Muscle layer of colon (tissue), 2 donors: Measurements from ENCODE around the gene SUN1.
"Not testable (repeated sequence)": the region's sequence is repeated elsewhere in the genome, so short reads cannot be mapped to it uniquely, and the experiment has no call there.

Source experiments
- H3K27ac ChIP-seq: one replicate; pipeline ENCODE4 v1.7.0; 2013; ENCODE audit warnings: low read depth, mild to moderate bottlenecking, low read length, moderate library complexity
- H3K27me3 ChIP-seq, 2 donors: one replicate each; pipeline ENCODE4 v1.7.0; 2013; ENCODE audit warnings: low read length in 2 of 2, mild to moderate bottlenecking in 2 of 2; ENCODE audit not compliant: insufficient read depth in 2 of 2, control insufficient read depth in 1 of 2
- H3K36me3 ChIP-seq: one replicate; pipeline ENCODE4 v1.7.0; 2013; ENCODE audit warnings: mild to moderate bottlenecking, low read length; ENCODE audit not compliant: insufficient read depth
- H3K4me1 ChIP-seq: one replicate; pipeline ENCODE4 v1.7.0; 2013; ENCODE audit warnings: mild to moderate bottlenecking, low read length; ENCODE audit not compliant: insufficient read depth
- H3K4me3 ChIP-seq, 2 donors: one replicate each; pipeline ENCODE4 v1.7.0; 2013; ENCODE audit warnings: low read length in 2 of 2, low read depth in 1 of 2, mild to moderate bottlenecking in 1 of 2, moderate library complexity in 1 of 2
- H3K9ac ChIP-seq: one replicate; pipeline ENCODE4 v1.7.0; 2013; ENCODE audit warnings: low read length
- H3K9me3 ChIP-seq: one replicate; pipeline ENCODE4 v1.7.0; 2013; ENCODE audit warnings: mild to moderate bottlenecking, low read length
- donor health status: abdominal sarcoma.
- donor health status: Adenocarcinoma of cecum.

Gene SUN1

GRCh38 chr7:861222-861621 is 28.9 kb downstream of the SUN1 start:
- Histone ChIP-seq H3K4me1 (no peaks in the 10 kb centered on the region), H3K9me3 (no peaks in the 10 kb centered on the region), H3K27ac (no peak overlapping the region), H3K27me3 (no peaks in the 10 kb centered on the region), H3K9ac (no peak overlapping the region), H3K4me3 (no peak overlapping the region), H3K36me3 (peaks cover 77% of the 10 kb centered on the region)

- H3K9me3 ChIP-seq = no peaks in the 10 kb centered on the region
- H3K27ac ChIP-seq = no peak overlapping the region
- peaks cover 5% of the 10 kb centered on the region for H3K4me1 ChIP-seq
- peaks cover 69% of the 10 kb centered on the region for H3K36me3 ChIP-seq
- no peak overlapping the region for H3K4me3 ChIP-seq
- H3K27me3 ChIP-seq = no peaks in the 10 kb centered on the region
- H3K9ac ChIP-seq = no peak overlapping the region
Measured at GRCh38 chr7:862157-862556, 29.9 kb downstream of the SUN1 start.

- no peak overlapping the region for H3K4me3 ChIP-seq
- peaks cover 15% of the 10 kb centered on the region for H3K4me1 ChIP-seq
- peaks cover 62% of the 10 kb centered on the region for H3K36me3 ChIP-seq
- H3K27me3 ChIP-seq = no peaks in the 10 kb centered on the region
- H3K9ac ChIP-seq = no peak overlapping the region
- H3K9me3 ChIP-seq = no peaks in the 10 kb centered on the region
- H3K27ac ChIP-seq = no peak overlapping the region
Measured at GRCh38 chr7:863106-863505, 30.8 kb downstream of the SUN1 start.

GRCh38 chr7:865921-866320 is 33.6 kb downstream of the SUN1 start:
- Histone ChIP-seq H3K9ac (no peak overlapping the region), H3K27ac (no peak overlapping the region), H3K36me3 (peaks cover 53% of the 10 kb centered on the region)

GRCh38 chr7:867001-867405 is 34.7 kb downstream of the SUN1 start:
- no peaks in the 10 kb centered on the region for H3K9me3 ChIP-seq
- peak overlapping the region; percentile 83 for H3K27ac ChIP-seq
- H3K27me3 ChIP-seq = no peaks in the 10 kb centered on the region
- H3K4me1 ChIP-seq = peaks cover 26% of the 10 kb centered on the region
- H3K36me3 ChIP-seq = peaks cover 53% of the 10 kb centered on the region
- H3K9ac ChIP-seq = peak overlapping the region; percentile 23
- H3K4me3 ChIP-seq = peak overlapping the region in 1 of 2 donors; percentile 19

More at GRCh38 chr7:865921-866320, 33.6 kb downstream of the SUN1 start:
- Histone ChIP-seq H3K4me3 (no peak overlapping the region), H3K4me1 (peaks cover 26% of the 10 kb centered on the region), H3K27me3 (no peaks in the 10 kb centered on the region), H3K9me3 (no peaks in the 10 kb centered on the region)

DNA sequence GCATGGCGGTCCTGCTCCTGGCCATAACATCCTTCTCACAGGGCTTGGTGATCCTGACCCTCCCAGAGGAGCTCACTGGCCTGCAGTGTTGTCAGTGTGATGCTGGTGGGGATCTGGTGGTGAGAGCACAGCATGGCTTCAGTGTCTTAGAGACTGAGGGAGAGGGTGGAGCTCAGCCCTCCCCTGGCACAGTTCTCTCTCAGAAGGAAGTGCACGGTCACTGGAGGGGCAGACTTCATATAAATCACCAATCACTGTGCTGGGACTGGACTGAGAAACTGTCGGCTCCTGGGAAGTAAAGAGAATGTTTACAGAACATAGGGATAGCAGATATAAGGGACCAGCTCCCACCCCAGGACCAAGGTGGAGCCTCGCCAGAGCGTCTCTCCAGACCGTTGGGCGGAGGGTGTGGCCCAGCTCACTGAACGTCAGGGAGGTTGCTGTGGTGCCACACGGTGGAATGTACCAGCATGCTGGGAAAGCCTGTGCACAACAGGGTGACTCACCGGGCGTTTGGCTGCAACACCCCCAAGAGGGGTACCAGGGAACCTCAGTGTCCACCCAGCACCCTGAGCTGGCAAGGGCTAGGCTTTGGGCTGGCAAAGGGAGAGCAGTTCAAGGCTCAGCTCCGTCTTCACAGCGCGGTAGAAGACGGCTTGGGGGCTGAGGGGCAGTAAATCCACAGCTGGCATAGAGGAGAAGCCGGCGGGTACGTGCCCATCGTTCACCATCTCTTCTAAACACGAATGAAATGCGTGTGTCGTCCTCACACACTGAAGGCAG is 35.3 kb downstream of the SUN1 start:
- Histone ChIP-seq H3K27me3 (no peaks in the 10 kb centered on the region), H3K27ac (peak overlapping the region; percentile 83), H3K9ac (peak overlapping the region; percentile 23), H3K36me3 (peaks cover 53% of the 10 kb centered on the region), H3K9me3 (no peaks in the 10 kb centered on the region), H3K4me1 (peaks cover 26% of the 10 kb centered on the region), H3K4me3 (peak overlapping the region in 1 of 2 donors; percentile 19)

GRCh38 chr7:868189-868486 is 35.9 kb downstream of the SUN1 start:
- peak overlapping the region; percentile 83 for H3K27ac ChIP-seq
- H3K4me3 ChIP-seq = no peak overlapping the region
- H3K9me3 ChIP-seq = no peaks in the 10 kb centered on the region
- H3K27me3 ChIP-seq = no peaks in the 10 kb centered on the region
- peaks cover 32% of the 10 kb centered on the region for H3K4me1 ChIP-seq
- H3K36me3 ChIP-seq = peaks cover 57% of the 10 kb centered on the region
- H3K9ac ChIP-seq = peak overlapping the region; percentile 21

DNA sequence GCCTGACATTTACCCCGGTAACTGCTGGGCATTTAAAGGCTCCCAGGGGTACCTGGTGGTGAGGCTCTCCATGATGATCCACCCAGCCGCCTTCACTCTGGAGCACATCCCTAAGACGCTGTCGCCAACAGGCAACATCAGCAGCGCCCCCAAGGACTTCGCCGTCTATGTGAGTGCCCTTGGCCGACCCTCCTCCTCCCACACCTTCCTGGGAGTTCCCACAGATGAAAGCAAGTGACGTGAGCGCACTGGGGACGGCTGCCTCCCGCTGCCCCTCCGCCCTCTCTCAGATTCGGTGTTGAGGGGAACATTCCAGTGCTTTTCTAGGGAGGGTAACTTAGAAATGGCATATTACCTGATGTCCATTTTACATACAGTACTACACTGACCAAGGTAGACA is 37.1 kb downstream of the SUN1 start:
- peaks cover 56% of the 10 kb centered on the region for H3K36me3 ChIP-seq
- H3K27ac ChIP-seq = no peak overlapping the region
- no peak overlapping the region for H3K9ac ChIP-seq
- H3K4me1 ChIP-seq = peaks cover 44% of the 10 kb centered on the region
- no peaks in the 10 kb centered on the region for H3K9me3 ChIP-seq
- H3K4me3 ChIP-seq = no peak overlapping the region
- no peaks in the 10 kb centered on the region for H3K27me3 ChIP-seq

DNA sequence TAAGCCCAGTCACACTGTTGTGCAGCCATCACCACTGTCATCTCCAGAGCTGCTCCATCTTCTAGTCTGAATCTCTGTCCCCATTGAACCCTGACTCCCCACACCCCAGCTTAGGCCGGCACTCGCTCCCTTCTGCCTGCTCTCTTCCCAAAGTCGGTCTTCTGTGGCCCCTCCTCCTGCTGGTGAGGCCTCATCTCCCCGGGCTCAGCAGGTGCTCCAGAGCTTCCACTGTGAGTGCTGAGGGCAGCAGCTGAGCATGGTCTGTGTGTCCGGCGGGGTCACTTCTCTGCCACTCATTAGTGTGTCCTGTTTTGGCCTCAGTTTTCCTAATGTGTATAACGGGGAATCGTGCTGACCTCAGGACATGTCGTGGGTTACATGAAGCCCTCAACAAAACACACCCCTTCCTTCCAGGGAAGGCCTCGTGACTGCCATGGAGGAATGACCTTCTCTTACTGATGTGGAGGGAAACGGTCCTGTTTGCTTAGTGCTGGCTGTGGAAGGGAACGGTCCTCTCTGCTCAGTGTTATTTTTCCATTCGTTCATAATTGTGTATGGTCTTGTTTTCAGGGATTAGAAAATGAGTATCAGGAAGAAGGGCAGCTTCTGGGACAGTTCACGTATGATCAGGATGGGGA is 39.7 kb downstream of the SUN1 start:
- Histone ChIP-seq H3K9me3 (no peaks in the 10 kb centered on the region), H3K36me3 (peaks cover 46% of the 10 kb centered on the region), H3K9ac (no peak overlapping the region), H3K4me1 (peaks cover 52% of the 10 kb centered on the region), H3K27me3 (no peaks in the 10 kb centered on the region), H3K27ac (peak overlapping the region; percentile 31), H3K4me3 (no peak overlapping the region)

DNA sequence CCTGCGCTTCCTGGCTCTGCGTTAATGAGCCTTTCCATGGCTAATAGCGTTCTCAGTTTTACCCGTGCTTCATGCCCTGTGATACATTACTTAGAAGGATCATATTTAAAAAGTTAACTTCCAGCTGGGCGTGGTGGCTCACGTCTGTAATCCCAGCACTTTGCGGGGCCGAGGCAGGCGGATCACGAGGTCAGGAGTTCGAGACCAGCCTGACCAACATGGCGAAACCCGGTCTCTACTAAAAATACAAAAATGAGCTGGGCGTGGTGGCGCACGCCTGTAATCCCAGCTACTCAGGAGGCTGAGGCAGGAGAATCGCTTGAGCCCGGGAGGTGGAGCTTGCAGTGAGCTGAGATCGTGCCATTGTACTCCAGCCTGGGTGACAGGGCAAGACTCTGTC is 40.4 kb downstream of the SUN1 start:
- H3K9me3 ChIP-seq, H3K27me3 ChIP-seq, H3K4me3 ChIP-seq, H3K27ac ChIP-seq, H3K9ac ChIP-seq: not testable (repeated sequence)
- Histone ChIP-seq H3K4me1 (peaks cover 45% of the 10 kb centered on the region), H3K36me3 (peaks cover 46% of the 10 kb centered on the region)

GRCh38 chr7:873367-874002 is 41.2 kb downstream of the SUN1 start:
- no peak overlapping the region for H3K9ac ChIP-seq

More at GRCh38 chr7:873367-874002, 41.2 kb downstream of the SUN1 start:
- H3K27ac ChIP-seq = peak overlapping the region; percentile 75
- peaks cover 46% of the 10 kb centered on the region for H3K36me3 ChIP-seq
- peaks cover 44% of the 10 kb centered on the region for H3K4me1 ChIP-seq
- no peak overlapping the region for H3K4me3 ChIP-seq
- H3K9me3 ChIP-seq = no peaks in the 10 kb centered on the region
- no peaks in the 10 kb centered on the region for H3K27me3 ChIP-seq
